HUES6 (cell line): Measurements from ENCODE around the gene UNC5C.

Experiments used
- H3K27ac ChIP-seq: 2 replicates; pipeline ENCODE4 v1.7.0; 2013; ENCODE audit warnings: low read depth, mild to moderate bottlenecking, low read length, inconsistent platforms
- H3K27me3 ChIP-seq: 2 replicates; pipeline ENCODE4 v1.6.1; 2013; ENCODE audit warnings: low read length; ENCODE audit not compliant: control insufficient read depth, insufficient read depth
- H3K36me3 ChIP-seq: 2 replicates; pipeline ENCODE4 v1.6.1; 2013; ENCODE audit warnings: low read length; ENCODE audit not compliant: control insufficient read depth, insufficient read depth
- H3K4me1 ChIP-seq: 2 replicates; pipeline ENCODE4 v1.6.1; 2013; ENCODE audit warnings: low read length; ENCODE audit not compliant: control insufficient read depth, insufficient read depth
- H3K4me3 ChIP-seq: 2 replicates; pipeline ENCODE4 v1.5.1; 2013; ENCODE audit warnings: low read depth, low read length
- H3K9ac ChIP-seq: one replicate; pipeline ENCODE4 v1.6.1; 2013; ENCODE audit warnings: mild to moderate bottlenecking, low read length
- H3K9me3 ChIP-seq: 2 replicates; pipeline ENCODE4 v1.6.1; 2013; ENCODE audit warnings: low read depth, low read length; ENCODE audit not compliant: control insufficient read depth, insufficient read depth

Gene UNC5C

GRCh38 chr4:95534032-95534431 is 14.7 kb downstream of the UNC5C start:
- no peaks in the 10 kb centered on the region for H3K36me3 ChIP-seq
- no peak overlapping the region for H3K27ac ChIP-seq
- no peak overlapping the region for H3K9ac ChIP-seq
- H3K4me1 ChIP-seq: no peaks in the 10 kb centered on the region; the same call in 1 of the 2 replicates
- H3K27me3 ChIP-seq: no peaks in the 10 kb centered on the region
- H3K4me3 ChIP-seq: no peak overlapping the region
- no peaks in the 10 kb centered on the region for H3K9me3 ChIP-seq

DNA sequence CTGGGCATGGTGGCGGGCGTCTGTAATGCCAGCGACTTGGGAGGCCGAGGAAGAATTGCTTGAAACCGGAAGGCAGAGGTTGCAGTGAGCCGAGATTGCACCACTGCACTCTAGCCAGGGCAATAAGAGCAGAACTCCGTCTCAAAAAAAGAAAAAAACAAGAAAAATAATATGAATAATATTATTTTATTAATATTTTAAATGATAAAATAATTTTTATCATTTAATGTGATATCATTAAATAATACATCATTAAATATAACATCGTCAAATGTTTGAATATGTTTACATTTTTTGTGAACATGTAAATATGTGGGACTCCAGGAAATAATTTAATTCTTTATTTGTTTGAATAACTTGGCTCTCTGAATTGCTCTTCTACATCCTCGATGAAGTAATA is 15.5 kb downstream of the UNC5C start:
- Histone ChIP-seq H3K4me3 (no peak overlapping the region), H3K9me3 (no peaks in the 10 kb centered on the region), H3K4me1 (no peaks in the 10 kb centered on the region; the same call in 1 of the 2 replicates), H3K27me3 (no peaks in the 10 kb centered on the region), H3K9ac (no peak overlapping the region), H3K27ac (no peak overlapping the region), H3K36me3 (no peaks in the 10 kb centered on the region)

- Histone ChIP-seq H3K27me3 (no peaks in the 10 kb centered on the region), H3K9ac (no peak overlapping the region), H3K4me3 (no peak overlapping the region), H3K36me3 (no peaks in the 10 kb centered on the region), H3K27ac (no peak overlapping the region), H3K9me3 (no peaks in the 10 kb centered on the region), H3K4me1 (no peaks in the 10 kb centered on the region; the same call in 1 of the 2 replicates)
These were observed 16.5 kb downstream of the UNC5C start for GRCh38 chr4:95532305-95532704.

DNA sequence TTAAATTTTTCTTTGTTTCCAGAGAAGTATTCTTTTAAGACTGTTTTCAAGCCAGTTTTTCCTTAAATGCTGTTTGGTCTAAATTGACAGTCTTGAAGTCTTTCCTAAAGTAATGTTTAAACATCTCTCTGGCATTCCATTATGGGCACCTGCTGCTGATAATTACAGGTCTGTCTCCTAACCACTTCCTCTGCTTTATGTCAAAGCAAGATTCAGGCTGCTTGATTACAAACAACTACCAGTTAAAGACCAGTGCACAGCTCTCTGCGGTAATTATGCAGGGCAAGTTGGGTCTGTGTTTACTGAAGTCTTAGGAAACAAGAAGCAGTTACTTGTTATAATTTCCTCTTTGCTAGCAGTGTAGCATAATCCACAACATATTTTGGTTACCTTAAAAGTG is 17.6 kb downstream of the UNC5C start:
- Histone ChIP-seq H3K9ac (no peak overlapping the region), H3K27ac (no peak overlapping the region), H3K4me1 (no peaks in the 10 kb centered on the region; the same call in 1 of the 2 replicates), H3K9me3 (no peaks in the 10 kb centered on the region), H3K4me3 (no peak overlapping the region), H3K27me3 (no peaks in the 10 kb centered on the region), H3K36me3 (no peaks in the 10 kb centered on the region)

- Histone ChIP-seq H3K9me3 (no peaks in the 10 kb centered on the region), H3K4me1 (no peaks in the 10 kb centered on the region; the same call in 1 of the 2 replicates), H3K36me3 (no peaks in the 10 kb centered on the region), H3K9ac (no peak overlapping the region), H3K27ac (no peak overlapping the region), H3K27me3 (no peaks in the 10 kb centered on the region), H3K4me3 (no peak overlapping the region)
These were observed 18.8 kb downstream of the UNC5C start for GRCh38 chr4:95529946-95530345.

DNA sequence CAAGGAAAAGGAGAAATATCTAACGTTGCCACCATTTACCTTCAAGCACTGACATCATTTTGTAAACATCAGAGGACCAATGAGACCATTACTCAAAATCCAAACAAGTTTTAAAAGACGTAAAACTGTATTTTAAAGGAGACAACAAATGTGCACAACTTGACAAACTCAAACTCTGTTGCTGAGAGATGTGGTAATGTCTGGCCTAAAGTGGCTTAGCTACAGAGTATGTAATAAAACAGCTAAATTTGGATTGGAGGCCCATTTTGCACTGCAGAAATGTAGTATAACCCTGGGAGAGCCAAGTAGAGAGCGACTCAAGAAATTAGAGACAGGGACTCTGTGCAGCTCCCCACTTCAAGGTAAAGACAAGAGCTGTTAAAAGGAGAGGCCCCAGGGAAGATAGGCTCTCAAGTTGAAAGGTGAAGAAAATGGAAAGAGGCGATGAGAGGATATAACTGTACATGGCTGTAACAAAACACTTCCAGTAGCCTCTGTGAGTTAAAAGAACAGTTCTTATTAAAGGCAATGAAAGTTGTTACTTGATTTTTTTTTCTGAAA is 20.3 kb downstream of the UNC5C start:
- no peaks in the 10 kb centered on the region for H3K9me3 ChIP-seq
- H3K36me3 ChIP-seq: no peaks in the 10 kb centered on the region
- H3K9ac ChIP-seq: peak overlapping the region; percentile 12
- H3K4me1 ChIP-seq: 0 out of 2 replicates have a peak, but pooled peaks cover 3% of the 10 kb centered on the region
- H3K4me3 ChIP-seq: no peak overlapping the region
- no peaks in the 10 kb centered on the region for H3K27me3 ChIP-seq
- no peak overlapping the region for H3K27ac ChIP-seq

DNA sequence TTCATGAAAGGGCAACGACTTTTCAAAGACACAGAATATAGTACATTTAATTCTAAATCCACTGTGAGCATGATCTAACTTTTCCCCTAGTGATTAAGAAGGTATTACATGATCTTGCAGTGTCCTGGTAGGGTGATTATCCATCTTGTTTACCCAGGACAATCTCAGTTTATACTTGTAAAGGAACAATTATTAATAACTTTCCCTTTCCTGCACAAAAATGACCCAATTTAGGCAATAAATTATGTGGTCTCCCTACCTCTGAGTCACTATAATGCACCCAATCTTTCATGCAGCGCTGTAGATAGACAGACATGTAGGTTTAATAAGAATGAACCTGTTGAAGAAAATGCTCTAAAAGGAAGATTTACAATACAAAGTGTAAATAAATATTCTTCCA is 22.7 kb downstream of the UNC5C start:
- H3K36me3 ChIP-seq: no peaks in the 10 kb centered on the region
- no peak overlapping the region for H3K4me3 ChIP-seq
- no peaks in the 10 kb centered on the region for H3K9me3 ChIP-seq

GRCh38 chr4:95524729-95525128 is 24.0 kb downstream of the UNC5C start:
- H3K36me3 ChIP-seq: no peaks in the 10 kb centered on the region
- no peaks in the 10 kb centered on the region for H3K27me3 ChIP-seq
- H3K9me3 ChIP-seq: no peaks in the 10 kb centered on the region
- no peak overlapping the region for H3K9ac ChIP-seq
- 0 out of 2 replicates have a peak, but pooled peaks cover 3% of the 10 kb centered on the region for H3K4me1 ChIP-seq
- H3K4me3 ChIP-seq: no peak overlapping the region
- no peak overlapping the region for H3K27ac ChIP-seq

More for the DNA sequence above, 22.7 kb downstream of the UNC5C start:
- no peaks in the 10 kb centered on the region for H3K27me3 ChIP-seq
- H3K27ac ChIP-seq: no peak overlapping the region
- 0 out of 2 replicates have a peak, but pooled peaks cover 3% of the 10 kb centered on the region for H3K4me1 ChIP-seq
- no peak overlapping the region for H3K9ac ChIP-seq

DNA sequence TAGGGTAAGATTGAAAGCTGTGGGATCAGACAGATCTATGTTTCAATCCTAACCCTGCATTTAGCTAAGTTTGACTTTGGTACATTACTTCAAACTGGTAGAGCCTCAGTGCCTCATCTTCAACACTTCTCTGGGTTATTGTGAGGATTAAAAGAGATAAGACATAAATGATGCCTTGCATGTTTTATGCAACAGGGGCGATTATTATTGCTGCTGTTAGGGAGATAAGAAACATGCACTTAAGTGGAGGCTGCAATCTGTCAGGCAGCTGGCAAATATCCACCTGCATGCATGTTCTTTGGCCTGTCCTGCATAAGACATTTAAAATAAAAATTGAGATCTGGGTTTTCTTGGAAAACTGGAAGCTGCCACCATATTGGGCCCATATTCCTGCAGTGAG is 24.6 kb downstream of the UNC5C start:
- H3K9ac ChIP-seq: no peak overlapping the region
- H3K27ac ChIP-seq: no peak overlapping the region
- H3K27me3 ChIP-seq: no peaks in the 10 kb centered on the region
- H3K4me3 ChIP-seq: no peak overlapping the region
- H3K36me3 ChIP-seq: no peaks in the 10 kb centered on the region
- no peaks in the 10 kb centered on the region for H3K9me3 ChIP-seq
- H3K4me1 ChIP-seq: 0 out of 2 replicates have a peak, but pooled peaks cover 3% of the 10 kb centered on the region

- Histone ChIP-seq H3K27me3 (no peaks in the 10 kb centered on the region), H3K4me3 (no peak overlapping the region), H3K9me3 (no peaks in the 10 kb centered on the region), H3K36me3 (no peaks in the 10 kb centered on the region), H3K4me1 (0 out of 2 replicates have a peak, but pooled peaks cover 3% of the 10 kb centered on the region), H3K27ac (no peak overlapping the region), H3K9ac (no peak overlapping the region)
These were observed 25.9 kb downstream of the UNC5C start for GRCh38 chr4:95522682-95523530.
